T-helper 2 cell treated with Interferon-gamma antibody and Interleukin-4, amounts not matched to agents 5 μg/mL and 100 μg/mL, for 36 hours (primary cell): Measurements from ENCODE around the gene ANO6.

Source experiments
- DNase-seq: peaks from one replicate; pipeline ENCODE4 v3.0.0; 2021; ENCODE audit warnings: low spot score
- H3K27ac Mint-ChIP-seq: one replicate; pipeline ENCODE4 v1.8.0; 2021; ENCODE audit warnings: mild to moderate bottlenecking, mixed read lengths
- H3K27me3 Mint-ChIP-seq: one replicate; pipeline ENCODE4 v1.8.0; 2021; ENCODE audit warnings: low read depth, mixed read lengths
- H3K36me3 Mint-ChIP-seq: one replicate; pipeline ENCODE4 v1.8.0; 2021; ENCODE audit warnings: low read depth, mixed read lengths
- H3K4me1 Mint-ChIP-seq: one replicate; pipeline ENCODE4 v1.8.0; 2021; ENCODE audit warnings: low read depth, mixed read lengths
- H3K4me3 Mint-ChIP-seq: one replicate; pipeline ENCODE4 v1.8.0; 2022; ENCODE audit warnings: mild to moderate bottlenecking, moderate library complexity, mixed read lengths
- H3K9me3 Mint-ChIP-seq: one replicate; pipeline ENCODE4 v1.8.0; 2021; ENCODE audit warnings: mixed read lengths

The ANO6 gene

GRCh38 chr12:45462506-45462905 is 246.6 kb downstream of the ANO6 start:
- Mint-ChIP-seq H3K36me3 (no peaks in the 10 kb centered on the region), H3K27ac (no peak overlapping the region), H3K9me3 (no peaks in the 10 kb centered on the region), H3K4me1 (no peaks in the 10 kb centered on the region), H3K4me3 (no peak overlapping the region), H3K27me3 (peaks cover 18% of the 10 kb centered on the region)
- DNase-seq = no peak

- no peaks in the 10 kb centered on the region for H3K36me3 Mint-ChIP-seq
- H3K27me3 Mint-ChIP-seq = peaks cover 11% of the 10 kb centered on the region
- no peak overlapping the region for H3K4me3 Mint-ChIP-seq
- H3K4me1 Mint-ChIP-seq = peaks cover under 1% of the 10 kb centered on the region
- no peaks in the 10 kb centered on the region for H3K9me3 Mint-ChIP-seq
- no peak overlapping the region for H3K27ac Mint-ChIP-seq
- DNase-seq = no peak
Measured at GRCh38 chr12:45464699-45465098, 248.8 kb downstream of the ANO6 start.

GRCh38 chr12:45468751-45469615 is 253.1 kb downstream of the ANO6 start:
- Mint-ChIP-seq H3K4me1 (peaks cover 2% of the 10 kb centered on the region), H3K4me3 (no peak overlapping the region), H3K36me3 (no peaks in the 10 kb centered on the region), H3K27ac (no peak overlapping the region), H3K27me3 (peaks cover 2% of the 10 kb centered on the region), H3K9me3 (no peaks in the 10 kb centered on the region)
- DNase-seq = no peak

- no peak for DNase-seq
- Mint-ChIP-seq H3K36me3 (no peaks in the 10 kb centered on the region), H3K27ac (no peak overlapping the region), H3K4me1 (peaks cover 2% of the 10 kb centered on the region), H3K4me3 (no peak overlapping the region), H3K9me3 (no peaks in the 10 kb centered on the region), H3K27me3 (peaks cover 2% of the 10 kb centered on the region)
Measured at GRCh38 chr12:45469902-45470301, 254.0 kb downstream of the ANO6 start.

- Mint-ChIP-seq H3K9me3 (no peaks in the 10 kb centered on the region), H3K36me3 (no peaks in the 10 kb centered on the region), H3K27me3 (peaks cover 4% of the 10 kb centered on the region), H3K4me3 (no peak overlapping the region), H3K4me1 (peaks cover 2% of the 10 kb centered on the region), H3K27ac (no peak overlapping the region)
- no peak for DNase-seq
Measured at GRCh38 chr12:45473636-45474035, 257.7 kb downstream of the ANO6 start.

- Mint-ChIP-seq H3K27me3 (peaks cover 5% of the 10 kb centered on the region), H3K9me3 (peaks cover 7% of the 10 kb centered on the region), H3K36me3 (no peaks in the 10 kb centered on the region), H3K4me3 (no peak overlapping the region), H3K27ac (no peak overlapping the region), H3K4me1 (no peaks in the 10 kb centered on the region)
- no peak for DNase-seq
Measured at GRCh38 chr12:45475594-45475993, 259.7 kb downstream of the ANO6 start.

- Mint-ChIP-seq H3K9me3 (peaks cover 8% of the 10 kb centered on the region), H3K4me3 (no peak overlapping the region), H3K36me3 (no peaks in the 10 kb centered on the region), H3K27ac (no peak overlapping the region), H3K4me1 (no peaks in the 10 kb centered on the region), H3K27me3 (peaks cover 5% of the 10 kb centered on the region)
- no peak for DNase-seq
Measured at GRCh38 chr12:45477526-45477925, 261.6 kb downstream of the ANO6 start.

GRCh38 chr12:45478931-45479330 is 263.0 kb downstream of the ANO6 start:
- no peak for DNase-seq
- H3K27ac Mint-ChIP-seq = no peak overlapping the region
- H3K4me3 Mint-ChIP-seq = no peak overlapping the region
- H3K9me3 Mint-ChIP-seq = peaks cover 8% of the 10 kb centered on the region
- peaks cover 5% of the 10 kb centered on the region for H3K27me3 Mint-ChIP-seq
- no peaks in the 10 kb centered on the region for H3K4me1 Mint-ChIP-seq
- H3K36me3 Mint-ChIP-seq = no peaks in the 10 kb centered on the region

- H3K4me3 Mint-ChIP-seq = no peak overlapping the region
Measured at GRCh38 chr12:45481746-45482145, 265.9 kb downstream of the ANO6 start.

GRCh38 chr12:45483571-45483970 is 267.7 kb downstream of the ANO6 start:
- Mint-ChIP-seq H3K4me3 (no peak overlapping the region), H3K27me3 (peaks cover 4% of the 10 kb centered on the region), H3K4me1 (no peaks in the 10 kb centered on the region), H3K27ac (no peak overlapping the region), H3K9me3 (peaks cover 8% of the 10 kb centered on the region), H3K36me3 (no peaks in the 10 kb centered on the region)
- DNase-seq = no peak

More at GRCh38 chr12:45481746-45482145, 265.9 kb downstream of the ANO6 start:
- H3K36me3 Mint-ChIP-seq = no peaks in the 10 kb centered on the region
- no peaks in the 10 kb centered on the region for H3K4me1 Mint-ChIP-seq
- DNase-seq = no peak
- no peak overlapping the region for H3K27ac Mint-ChIP-seq
- peaks cover 8% of the 10 kb centered on the region for H3K27me3 Mint-ChIP-seq
- peaks cover 8% of the 10 kb centered on the region for H3K9me3 Mint-ChIP-seq
